ENCODE measurements around the gene PREX1.

GRCh38 chr20:48752963-48753362 is 74.8 kb downstream of the PREX1 start:
- no peak for TF ChIP-seq POLR2A (IDR thresholded peaks at IDR 0.05)
- no peak for TF ChIP-seq CTCF (IDR thresholded peaks at IDR 0.05)

Measured in adrenal gland (tissue), 5 donors.